ENCODE data around the gene DCC.

GRCh38 chr18:53148123-53148522 lies 808.1 kb downstream of the DCC start:
- TF ChIP-seq CTCF (IDR thresholded peaks at IDR 0.05) (no peak), EZH2 (IDR thresholded peaks at IDR 0.05; ENCODE audit: borderline replicate concordance, insufficient read depth, low read depth, low read length, poor library complexity, severe bottlenecking) (no peak)

Data from B cell (primary cell).